ENCODE data around the gene IL17RB.

IL17RB gene

DNA sequence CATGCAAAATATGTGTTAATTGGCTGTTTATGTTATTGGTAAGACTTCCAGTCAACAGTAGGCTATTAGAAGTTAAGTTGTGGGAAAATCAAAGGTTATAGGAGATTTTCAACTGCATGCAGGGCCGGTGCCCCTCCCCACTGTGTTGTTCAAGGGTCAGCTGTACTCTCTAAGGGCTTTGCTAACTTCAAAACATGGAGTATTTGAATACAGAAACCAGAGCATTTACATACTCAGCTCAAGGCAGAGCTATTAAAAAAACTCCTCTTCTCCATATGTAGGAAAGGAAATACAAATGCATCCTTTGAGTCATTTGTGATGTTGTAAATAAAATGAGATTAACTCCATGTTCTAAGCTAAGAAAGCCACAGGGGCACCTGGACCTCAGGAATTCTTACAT is 16.8 kb downstream of the IL17RB start:
- DNase-seq (ENCODE audit: low read depth), result no peak

DNA sequence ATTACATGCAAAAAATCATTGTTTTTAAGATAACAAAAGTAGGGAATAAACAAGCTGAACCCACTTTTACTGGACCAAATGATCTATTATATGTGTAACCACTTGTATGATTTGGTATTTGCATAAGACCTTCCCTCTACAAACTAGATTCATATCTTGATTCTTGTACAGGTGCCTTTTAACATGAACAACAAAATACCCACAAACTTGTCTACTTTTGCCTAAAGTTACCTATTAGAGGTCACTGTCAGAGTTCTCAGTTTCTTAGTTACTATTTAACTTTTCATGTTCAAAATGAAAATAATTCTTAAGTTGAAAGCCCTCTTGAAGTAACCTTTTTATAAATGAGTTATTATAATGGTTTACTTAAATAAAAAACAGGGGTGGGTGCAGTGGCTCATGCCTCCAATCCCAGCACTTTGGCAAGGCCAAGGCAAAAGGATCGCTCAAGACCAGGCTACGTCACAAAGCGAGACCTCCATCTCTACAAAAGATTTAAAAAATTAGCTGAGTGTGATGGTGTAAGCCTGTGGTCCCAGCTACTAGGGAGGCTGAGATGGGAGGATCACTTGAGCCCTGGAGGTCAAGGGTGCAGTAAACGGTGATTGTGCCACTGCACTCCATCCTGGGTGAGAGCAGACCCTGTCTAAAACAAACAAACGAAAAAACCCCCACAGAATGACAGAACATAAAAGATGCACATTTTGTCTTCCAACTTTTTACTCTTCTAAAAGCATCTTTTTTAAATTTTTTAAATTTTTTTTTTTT is 19.5 kb downstream of the IL17RB start:
- no peak for DNase-seq (ENCODE audit: low read depth)

DNA sequence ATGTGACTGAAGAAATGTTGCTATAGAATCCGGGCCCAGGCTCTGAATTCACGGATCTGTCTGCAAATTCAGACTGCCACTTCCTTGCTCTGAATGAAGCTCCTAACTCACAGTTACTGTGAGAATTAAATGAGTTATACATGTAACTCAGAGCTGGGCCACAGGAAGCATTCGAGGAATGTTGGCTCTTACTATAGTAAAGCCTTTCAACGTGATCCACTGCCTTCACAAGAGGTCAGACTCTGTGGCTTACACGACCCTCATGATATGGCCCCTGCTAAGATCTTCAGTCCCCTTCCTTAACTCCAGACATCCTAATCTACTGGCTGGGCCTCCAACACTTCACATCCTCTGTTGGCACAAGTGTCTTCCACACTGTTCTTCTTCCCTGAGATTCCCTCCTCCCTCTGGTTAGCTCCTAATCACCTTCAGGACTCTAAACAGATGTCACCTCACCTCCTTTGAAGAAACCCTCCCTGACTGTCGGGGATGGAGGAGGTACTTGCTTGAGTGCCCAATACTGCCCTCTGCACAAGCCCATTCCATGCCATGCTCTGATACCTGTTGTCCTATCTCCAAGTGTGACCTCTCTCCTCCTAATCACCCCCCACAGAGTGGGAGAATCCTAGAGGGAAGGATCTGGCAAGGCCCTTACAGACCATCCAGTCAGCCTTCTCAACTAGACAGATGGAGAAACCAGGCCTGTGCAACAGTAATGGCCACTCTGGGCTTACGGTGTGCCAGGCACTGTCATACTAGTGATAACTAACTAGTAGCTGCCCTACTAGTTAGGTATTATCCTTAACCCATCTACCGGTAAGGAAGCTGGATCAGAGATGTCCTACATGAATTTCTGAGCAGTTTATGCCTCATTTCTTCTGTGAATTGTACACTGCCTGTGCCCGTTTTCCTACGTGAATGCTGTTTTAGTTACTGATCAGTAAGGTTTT is 34.3 kb downstream of the IL17RB start:
- no peak for DNase-seq (ENCODE audit: low read depth)

DNA sequence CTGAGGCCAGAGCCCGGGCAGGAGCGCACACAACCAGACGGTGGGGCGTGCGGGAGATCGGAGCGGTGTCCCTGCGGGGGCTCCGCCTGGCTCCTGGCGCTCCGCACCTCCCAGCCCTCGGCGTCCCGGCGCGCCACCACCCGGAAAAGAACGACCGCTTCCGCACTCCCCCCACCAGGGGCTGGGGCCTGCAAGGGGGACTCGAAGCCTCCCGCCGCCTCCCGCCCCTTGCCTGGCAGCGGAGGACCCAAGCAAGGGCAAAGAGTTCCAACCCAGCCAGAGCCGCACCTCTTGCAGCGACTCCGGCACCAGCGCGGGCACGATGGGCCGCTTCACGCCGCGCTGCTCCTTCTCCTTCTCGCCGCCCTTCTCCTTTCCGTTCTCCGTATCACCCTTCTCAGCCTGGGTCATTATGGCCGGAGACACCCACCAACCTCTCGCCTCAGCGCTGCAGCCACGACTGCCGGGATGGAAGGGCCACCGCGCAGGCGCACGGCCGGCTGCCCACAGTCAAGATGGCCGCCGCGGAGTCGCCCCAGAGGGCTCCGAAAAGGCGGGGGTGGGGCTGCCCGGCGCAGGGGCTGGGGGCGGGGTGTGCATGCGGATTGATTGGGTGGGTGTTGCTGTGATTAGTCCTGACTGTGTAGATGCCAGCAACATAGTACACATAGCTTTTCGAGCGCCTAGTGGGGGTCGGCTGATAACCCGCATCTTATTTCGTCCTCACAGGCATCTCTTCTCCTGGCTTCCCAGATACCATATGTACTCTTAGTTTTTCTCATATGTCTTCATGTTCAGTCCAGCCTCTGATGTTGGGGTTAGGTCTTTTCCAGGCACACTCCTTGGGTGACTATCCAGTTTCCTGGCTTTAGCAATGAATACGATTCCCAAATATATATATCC is 35.6 kb downstream of the IL17RB start, which contains the start of gene ACTR8:
ACTR8 (minus strand) TSS at position 462 of the 903 bp plus-strand sequence; CDS start at position 411, 51 bp downstream.
- DNase-seq (ENCODE audit: low read depth), result peak; percentile 37

DNA sequence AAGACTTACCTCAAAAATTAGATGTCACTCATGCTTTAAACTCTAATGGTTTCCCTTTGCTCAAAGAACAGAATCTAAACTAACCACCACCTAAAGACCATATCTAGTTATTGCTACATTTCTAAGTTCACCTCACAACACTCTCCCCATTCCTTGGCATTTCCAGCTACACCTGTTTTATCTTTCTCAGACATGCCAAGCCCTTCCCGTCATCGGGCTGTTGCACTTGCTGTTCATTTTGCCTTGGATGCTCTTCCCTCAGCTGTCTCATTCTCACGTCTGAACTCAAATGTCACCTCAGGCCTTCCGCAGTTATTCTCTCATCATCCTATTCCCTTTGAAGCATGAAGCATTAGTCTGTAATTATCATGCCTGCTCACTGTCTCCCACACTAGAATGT is 36.6 kb downstream of the IL17RB start:
- no peak for DNase-seq (ENCODE audit: low read depth)

DNA sequence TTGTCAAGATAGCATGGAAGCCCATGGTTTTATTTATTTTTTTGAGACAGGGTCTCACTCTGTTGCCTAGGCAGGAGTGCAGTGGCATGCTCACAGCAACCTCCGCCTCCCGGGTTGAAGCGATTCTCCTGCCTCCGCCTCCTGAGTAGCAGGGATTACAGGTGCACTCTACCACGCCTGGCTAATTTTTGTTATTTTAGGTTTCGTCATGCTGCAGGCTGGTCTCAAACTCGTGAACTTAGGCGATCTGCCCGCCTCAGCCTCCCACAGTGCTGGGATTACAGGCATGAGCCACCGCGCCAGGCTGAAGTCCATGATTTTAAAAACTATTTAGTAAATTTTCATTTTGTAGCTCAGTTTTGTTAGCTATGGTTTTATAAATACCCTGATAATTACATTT is 38.3 kb downstream of the IL17RB start:
- no peak for DNase-seq (ENCODE audit: low read depth)

DNA sequence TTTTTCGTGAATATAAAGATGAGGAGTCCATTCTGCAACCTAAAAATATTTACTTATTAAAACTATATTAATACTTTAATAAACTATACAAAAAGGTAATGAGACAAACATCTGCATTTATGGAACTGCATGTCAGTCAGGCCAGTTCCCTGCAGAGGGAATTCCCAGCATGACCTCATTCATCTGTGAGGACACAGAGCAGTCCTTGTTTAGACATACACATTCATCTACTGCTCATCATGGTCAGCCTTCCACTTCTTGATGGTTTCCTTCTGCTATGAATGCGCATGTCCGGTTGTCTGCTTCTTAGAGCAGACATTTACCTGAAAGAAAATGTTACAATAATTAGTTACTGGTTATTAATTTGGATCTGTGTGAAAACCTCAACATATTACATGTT is 38.9 kb downstream of the IL17RB start:
- DNase-seq (ENCODE audit: low read depth), result no peak

DNA sequence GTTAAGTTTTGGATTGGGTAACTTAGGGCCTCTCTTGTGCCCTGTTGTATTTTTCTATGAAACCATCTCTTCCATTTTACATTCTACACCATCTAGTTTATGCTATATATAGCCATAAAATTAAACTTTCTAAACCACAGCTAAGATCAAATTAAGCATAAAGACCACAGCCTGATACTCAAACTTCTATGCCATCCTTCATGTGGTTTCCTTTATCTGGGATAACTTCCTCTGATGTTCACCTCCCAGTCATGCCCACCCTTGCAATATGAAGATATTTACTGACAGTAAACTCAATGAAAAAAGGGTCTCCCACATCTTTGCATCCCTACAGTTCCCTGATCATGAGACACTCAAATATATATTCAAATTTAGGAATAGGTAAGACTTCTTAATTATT is 41.1 kb downstream of the IL17RB start:
- DNase-seq (ENCODE audit: low read depth), result no peak

DNA sequence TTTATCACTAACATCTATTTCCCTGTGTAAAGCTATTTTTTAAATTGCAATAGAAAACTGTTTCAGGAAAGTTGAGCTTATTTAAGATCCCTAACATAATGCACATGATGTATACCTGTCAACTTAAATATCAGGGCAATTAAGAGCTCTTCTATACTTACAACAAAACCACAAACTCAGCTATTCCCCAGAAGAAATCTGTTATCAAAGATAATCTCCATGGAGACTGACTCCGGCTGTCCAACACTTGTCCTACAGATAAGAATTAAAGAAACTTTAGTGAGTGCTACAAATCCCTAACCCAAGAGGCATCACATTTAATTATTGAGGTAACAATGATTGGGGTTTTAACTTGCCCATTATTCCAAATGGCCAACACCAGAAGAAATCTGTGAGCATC is 41.9 kb downstream of the IL17RB start:
- no peak for DNase-seq (ENCODE audit: low read depth)

DNA sequence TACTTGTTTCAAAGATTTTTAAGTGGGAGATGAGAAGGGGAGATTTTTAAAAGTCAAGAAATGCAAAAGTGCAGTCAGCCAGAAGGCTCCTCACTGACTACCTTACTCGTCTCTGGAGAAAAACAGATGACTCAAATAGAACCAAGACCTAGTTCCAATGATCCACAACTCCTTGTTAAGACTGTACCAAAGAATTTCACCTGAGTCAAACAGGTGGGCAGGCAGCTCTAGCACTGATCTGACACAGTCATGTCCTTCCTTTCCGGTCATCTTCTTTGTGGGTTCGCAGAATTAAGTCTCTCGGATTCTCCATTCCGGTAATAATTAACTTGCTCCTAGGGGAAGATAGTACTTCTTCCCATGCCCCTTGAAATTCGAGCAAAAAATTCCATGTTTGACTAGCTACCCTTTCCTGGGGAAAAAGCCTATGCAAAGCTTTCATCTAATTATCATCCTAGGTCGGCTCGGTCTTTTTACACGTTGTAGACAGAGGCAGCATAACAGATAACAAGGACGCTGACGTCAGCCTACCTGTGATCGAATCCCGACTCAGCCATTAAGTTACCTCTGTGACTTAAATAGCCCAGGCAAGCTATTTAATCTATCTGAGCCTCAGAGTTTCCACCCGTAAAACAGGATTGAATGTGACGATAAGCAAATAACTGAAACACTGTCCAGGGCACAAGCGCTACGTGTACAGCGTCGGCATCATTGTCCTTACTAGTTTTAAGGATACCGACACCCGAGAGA is 44.5 kb downstream of the IL17RB start:
- DNase-seq (ENCODE audit: low read depth), result no peak

DNA sequence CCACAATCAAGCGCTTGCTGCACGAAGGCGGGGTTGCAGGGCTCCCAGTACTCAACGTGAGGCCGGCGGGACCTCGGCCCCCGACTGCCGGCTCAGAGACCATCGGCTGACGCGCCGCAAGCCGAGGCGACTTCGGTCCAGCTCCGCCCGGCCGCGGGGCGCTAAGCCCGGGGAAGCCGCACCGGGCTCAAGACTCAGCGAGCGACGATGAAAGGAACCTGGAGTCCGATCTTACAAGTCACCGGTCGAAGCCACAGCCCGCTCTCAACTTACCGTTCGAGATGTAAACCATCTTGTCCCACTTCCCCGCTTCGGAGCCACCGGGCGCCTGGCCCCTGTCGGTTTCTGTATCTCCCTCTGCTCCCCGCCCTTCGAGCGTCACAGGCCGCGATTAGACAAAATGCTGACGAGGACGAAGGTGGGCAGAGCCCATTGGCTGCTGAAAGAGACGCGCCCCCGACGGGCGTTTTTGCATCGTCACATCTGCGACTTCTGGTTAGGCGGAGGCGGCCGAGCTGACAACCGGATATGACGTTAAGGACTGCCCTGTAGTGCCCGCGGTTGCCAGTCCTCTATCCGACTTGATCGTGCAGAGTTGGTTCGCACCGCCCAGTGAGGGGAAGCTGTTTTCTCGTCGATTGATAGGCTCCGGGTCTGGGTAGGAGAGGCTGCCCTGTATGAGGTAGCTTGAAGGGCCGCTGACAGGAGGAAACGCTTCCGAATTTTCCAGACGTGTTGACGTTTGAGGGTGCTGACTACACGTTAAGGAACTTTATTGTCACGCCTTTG is 45.3 kb downstream of the IL17RB start, which contains the start of gene SELENOK:
SELENOK (minus strand) TSS at position 363 of the 789 bp plus-strand sequence.
- peak; percentile 97 for DNase-seq (ENCODE audit: low read depth)

DNA sequence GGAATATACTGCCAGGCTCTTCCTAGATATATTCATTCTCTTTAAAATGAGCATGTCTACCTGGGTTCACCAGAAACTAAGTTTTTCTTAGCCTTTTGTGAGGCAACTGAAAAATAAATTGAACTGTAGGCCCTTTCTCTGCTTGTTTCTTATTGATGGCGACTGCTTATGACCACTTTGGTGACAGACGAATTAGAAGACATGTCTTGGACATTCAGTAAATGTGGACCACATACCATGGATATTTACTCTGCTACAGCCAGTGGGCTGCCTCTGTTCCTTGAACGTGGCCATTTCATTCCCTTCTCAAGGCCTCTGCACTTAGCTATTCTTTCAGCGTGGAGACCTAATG is 45.9 kb downstream of the IL17RB start:
- DNase-seq (ENCODE audit: low read depth), result no peak

DNA sequence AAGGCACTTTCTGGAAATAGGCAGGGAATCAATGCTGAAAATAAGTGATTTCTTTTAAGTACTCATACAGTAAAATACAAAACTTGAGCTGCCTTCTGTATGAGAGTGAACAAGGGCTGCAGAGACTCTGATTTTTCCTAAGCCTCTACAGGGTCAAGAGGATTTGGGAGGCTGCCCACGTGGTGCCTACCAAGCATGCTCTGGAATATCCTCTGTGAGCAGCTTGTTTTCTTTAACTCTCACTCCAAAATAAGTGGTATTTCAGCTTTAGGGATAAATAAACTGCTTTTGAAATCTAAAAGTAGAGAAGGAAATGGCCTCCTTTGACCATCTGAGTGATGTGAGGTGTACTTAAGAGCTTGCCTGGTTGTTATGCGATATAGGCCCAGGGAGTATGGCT is 53.4 kb downstream of the IL17RB start:
- no peak for DNase-seq (ENCODE audit: low read depth)

DNA sequence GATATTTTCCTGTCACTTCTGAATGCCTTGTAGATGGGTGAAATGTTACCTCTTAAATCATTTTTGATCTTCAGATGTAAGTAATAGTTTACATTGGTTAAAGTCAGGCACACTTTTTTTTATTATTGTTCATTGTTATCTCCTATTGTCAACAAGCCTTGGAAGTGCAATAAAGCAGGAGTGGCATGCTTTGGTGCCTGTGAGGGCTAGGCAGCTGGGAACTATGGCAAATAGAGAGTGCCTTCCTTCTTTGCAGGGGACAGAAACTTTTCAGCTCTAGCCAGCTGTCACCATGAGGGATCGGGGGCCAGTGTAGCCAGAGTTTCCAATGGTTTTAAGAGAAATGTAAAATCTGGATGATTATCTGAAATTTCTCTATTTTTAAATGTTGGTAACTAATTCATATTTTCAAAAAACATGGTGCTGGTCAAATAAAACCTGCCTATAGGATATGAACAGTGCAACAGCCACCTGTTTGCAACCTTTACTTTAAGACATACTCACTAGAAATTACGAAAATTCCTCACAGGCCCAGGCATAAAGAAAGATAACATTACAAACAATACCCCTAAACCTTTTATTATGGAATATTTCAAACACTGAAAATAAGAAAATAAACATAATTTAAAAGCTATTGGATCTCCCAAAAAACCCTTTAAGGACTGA is 54.4 kb downstream of the IL17RB start:
- DNase-seq (ENCODE audit: low read depth), result no peak

DNA sequence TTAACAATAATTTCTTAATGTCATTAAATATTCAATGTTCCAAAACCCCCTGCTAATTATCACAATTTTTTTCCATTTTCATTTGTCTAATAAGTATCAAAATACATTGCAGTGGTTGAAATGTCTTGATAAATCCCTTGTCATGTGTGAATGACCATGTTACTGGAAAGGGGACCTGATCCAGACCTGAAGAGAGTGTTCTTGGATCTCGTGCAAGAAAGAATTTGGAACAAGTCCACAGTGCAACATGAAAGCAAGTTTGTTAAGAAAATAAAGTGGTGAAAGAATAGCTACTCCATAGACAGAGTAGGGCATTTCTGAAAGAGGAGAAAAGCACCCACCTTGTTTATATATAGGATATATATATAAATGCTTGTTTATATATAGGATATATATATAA is 55.7 kb downstream of the IL17RB start:
- DNase-seq (ENCODE audit: low read depth), result no peak

DNA sequence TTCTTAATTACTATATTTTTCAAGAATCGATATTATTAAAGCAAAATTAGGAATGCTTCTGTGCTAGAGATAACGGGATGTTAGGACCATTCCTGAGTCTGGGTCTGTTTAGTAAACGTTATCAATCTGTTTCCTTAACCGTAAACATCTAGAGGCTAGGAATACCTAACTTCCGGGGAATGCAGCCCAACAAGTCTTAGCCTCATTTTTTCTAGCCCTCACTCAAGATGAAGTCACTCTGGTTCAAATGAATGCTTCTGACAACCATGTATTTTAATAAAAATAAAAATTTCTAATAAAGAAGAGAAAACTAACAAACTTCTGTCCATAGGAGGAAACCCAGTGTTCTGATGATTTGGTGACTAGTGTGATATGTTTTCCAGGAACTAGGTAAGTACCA is 56.3 kb downstream of the IL17RB start:
- DNase-seq (ENCODE audit: low read depth), result no peak

DNA sequence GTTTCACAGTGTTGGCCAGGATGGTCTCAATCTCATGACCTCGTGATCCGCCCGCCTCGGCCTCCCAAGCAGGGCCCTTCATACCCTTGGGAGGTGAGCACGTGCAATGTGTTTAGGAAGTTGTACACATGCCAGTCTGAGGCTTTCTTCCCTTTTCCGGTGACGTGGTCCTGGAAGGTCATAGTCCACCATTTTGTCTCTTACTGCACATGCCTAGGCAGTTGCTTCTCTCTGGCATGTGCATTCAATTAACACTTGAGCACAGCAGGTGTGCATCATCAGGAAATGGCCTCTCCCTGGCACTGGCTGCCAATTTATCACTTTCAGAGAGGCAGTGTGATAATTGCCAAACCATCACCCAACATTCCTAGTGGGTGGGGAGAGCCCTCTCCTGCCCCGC is 67.0 kb downstream of the IL17RB start:
- no peak for DNase-seq (ENCODE audit: low read depth)
